Uterus (tissue), 2 donors: ENCODE measurements around the gene RNF144A.

Experiments
- CTCF ChIP-seq, 4 experiments: fragments of 200-600 bp in 2 of 4; fragments of 450-650 bp in 2 of 4; sonication (generic) in 2 of 4; IDR thresholded peaks; one replicate each; pipeline ENCODE4 v1.5.1; 2016 to 2019; ENCODE audit warnings: antibody characterized with exemption in 4 of 4, mild to moderate bottlenecking in 2 of 4, moderate library complexity in 1 of 4
- POLR2A ChIP-seq, 2 donors: fragments of 450-650 bp; IDR thresholded peaks; one replicate each; pipeline ENCODE4 v1.6.1; 2016; ENCODE audit warnings: antibody characterized with exemption in 2 of 2, mild to moderate bottlenecking in 1 of 2, moderate library complexity in 1 of 2

GRCh38 chr2:7060156-7060555 lies 142.9 kb downstream of the RNF144A start:
- TF ChIP-seq CTCF (IDR thresholded peaks at IDR 0.05) (no peak), POLR2A (IDR thresholded peaks at IDR 0.05) (no peak)
